Psoas muscle (tissue), 8 donors: ENCODE data around the gene MAP3K4. TPM values are rescaled to one million over a fixed set of nuclear protein-coding genes. Genes with fewer than 3 reads are reported as not detected.

ENCODE experiments used
- ATAC-seq, 4 donors: fragments of 200-7000 bp; cut with Tn5 transposase; one replicate each; pipeline ENCODE4 v1.9.1; 2020; ENCODE audit warnings: moderate library complexity in 3 of 4, mild to moderate bottlenecking in 2 of 4
- DNase-seq, 2 donors: peaks; one replicate each; pipeline ENCODE4 v3.0.0-alpha.2; 2020
- H3K27ac ChIP-seq: fragments of 200-600 bp; one replicate; pipeline ENCODE4 v1.8.0; 2022
- H3K27me3 ChIP-seq, 3 donors: fragments of 200-600 bp in 1 of 3; one replicate each; pipeline versions ENCODE4 v1.6.1 to v1.8.0; 2013 to 2022; ENCODE audit warnings: low read length in 2 of 3, mild to moderate bottlenecking in 2 of 3, moderate library complexity in 1 of 3; ENCODE audit not compliant: insufficient read depth in 3 of 3
- H3K36me3 ChIP-seq, 2 donors: fragments of 200-600 bp in 1 of 2; one replicate each; pipeline versions ENCODE4 v1.6.1 to v1.8.0; 2013 to 2022; ENCODE audit warnings: low read depth in 1 of 2, mild to moderate bottlenecking in 1 of 2, moderate library complexity in 1 of 2; ENCODE audit not compliant: insufficient read depth in 1 of 2
- H3K4me1 ChIP-seq: fragments of 200-600 bp; one replicate; pipeline ENCODE4 v1.8.0; 2022
- H3K4me3 ChIP-seq: fragments of 200-600 bp; one replicate; pipeline ENCODE4 v1.8.0; 2022; ENCODE audit warnings: mild to moderate bottlenecking
- H3K9me3 ChIP-seq: fragments of 200-600 bp; one replicate; pipeline ENCODE4 v1.8.0; 2022
- WGBS, 3 donors: extraction: QIAGEN DNeasy Blood & Tissue Kit; methylation state at CpG; one replicate each; pipeline versions ENCODE4 v1.1.6 to v1.1.7; 2013; 5-methylcytosine and 5-hydroxymethylcytosine counted together
- intact Hi-C, 2 donors: fragments of 100-400 bp; cut with DNase I; formaldehyde crosslinking; loops; one replicate each; pipeline versions ENCODE4 v1.11.0 to v1.14.2; 2022
- polyA plus RNA-seq, 3 donors: library from polyadenylated mRNA; stranded (reverse); fragments of 200-250 nt; gene quantifications; one replicate each; pipeline ENCODE4 v1.2.3, GENCODE V29; 2013
- total RNA-seq, 4 donors: library from RNA; stranded (reverse); fragmentation: NEBNext Ultra II Directional in 2 of 4; extraction: Animal tissue kit (Norgen Biotek cat#: 25700) in 2 of 4; gene quantifications; one replicate each; pipeline versions ENCODE4 v1.2.1 to v1.2.4, GENCODE V29; 2021 to 2023
- TF ChIP-seq, protein P1 (sequence below): fragments of 200-600 bp; IDR thresholded peaks from one replicate; pipeline ENCODE4 v1.8.0; 2022; ENCODE audit warnings: antibody characterized with exemption
- donor health status: healthy with polysubstance abuse.
- donor health status: DM: no; HTN: no; CAD: no; lungs with moderate emphysema.
- donor health status: Bipolar disorder and iron deficiency.
- donor health status: healthy.
- donor health status: DM: yes; HTN: yes; CAD: no.
- donor health status: DM: no; HTN: no; CAD: no.
- donor health status: DM: no; HTN: no; CAD: no.
- donor health status: DM: yes; HTN: yes; CAD: no.

Gene MAP3K4
- total and polyA plus RNA-seq, 7 donors = 13.5 to 45.8 (median 19.4) TPM

DNA sequence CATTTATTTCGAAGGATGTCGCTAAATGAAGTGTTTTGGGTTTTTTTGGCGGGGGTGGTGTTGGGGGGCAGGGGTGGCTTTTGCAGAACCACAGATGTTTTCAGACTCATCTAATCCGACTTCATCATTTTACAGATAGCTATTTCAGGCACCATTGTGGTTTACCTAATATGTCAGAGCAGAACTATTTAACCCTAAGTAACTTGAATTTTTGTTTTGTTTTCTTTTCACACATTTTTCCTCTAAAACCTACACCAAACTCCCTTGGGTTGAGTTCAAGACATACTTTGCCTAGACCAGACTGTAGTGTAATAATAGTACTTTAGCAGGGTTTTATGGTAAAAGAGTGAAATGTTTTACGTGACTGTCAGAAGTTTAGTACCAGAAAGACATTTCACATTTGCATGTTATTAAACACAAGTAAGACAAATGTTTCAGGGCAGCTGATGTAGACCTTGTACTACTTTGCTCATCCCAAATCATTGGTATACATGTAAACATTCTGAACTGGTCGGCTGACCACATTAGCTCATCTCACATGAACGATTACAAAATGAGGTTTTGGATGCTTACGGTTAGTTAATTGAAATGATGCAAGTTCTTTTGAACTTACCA, 37.7 kb downstream of the MAP3K4 start:
- 69 to 83% (median 72%) methylated on average over 8 of the region's 8 CpGs for WGBS, 3 donors
- TF ChIP-seq, protein P1, sequence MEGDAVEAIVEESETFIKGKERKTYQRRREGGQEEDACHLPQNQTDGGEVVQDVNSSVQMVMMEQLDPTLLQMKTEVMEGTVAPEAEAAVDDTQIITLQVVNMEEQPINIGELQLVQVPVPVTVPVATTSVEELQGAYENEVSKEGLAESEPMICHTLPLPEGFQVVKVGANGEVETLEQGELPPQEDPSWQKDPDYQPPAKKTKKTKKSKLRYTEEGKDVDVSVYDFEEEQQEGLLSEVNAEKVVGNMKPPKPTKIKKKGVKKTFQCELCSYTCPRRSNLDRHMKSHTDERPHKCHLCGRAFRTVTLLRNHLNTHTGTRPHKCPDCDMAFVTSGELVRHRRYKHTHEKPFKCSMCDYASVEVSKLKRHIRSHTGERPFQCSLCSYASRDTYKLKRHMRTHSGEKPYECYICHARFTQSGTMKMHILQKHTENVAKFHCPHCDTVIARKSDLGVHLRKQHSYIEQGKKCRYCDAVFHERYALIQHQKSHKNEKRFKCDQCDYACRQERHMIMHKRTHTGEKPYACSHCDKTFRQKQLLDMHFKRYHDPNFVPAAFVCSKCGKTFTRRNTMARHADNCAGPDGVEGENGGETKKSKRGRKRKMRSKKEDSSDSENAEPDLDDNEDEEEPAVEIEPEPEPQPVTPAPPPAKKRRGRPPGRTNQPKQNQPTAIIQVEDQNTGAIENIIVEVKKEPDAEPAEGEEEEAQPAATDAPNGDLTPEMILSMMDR = no peak

DNA sequence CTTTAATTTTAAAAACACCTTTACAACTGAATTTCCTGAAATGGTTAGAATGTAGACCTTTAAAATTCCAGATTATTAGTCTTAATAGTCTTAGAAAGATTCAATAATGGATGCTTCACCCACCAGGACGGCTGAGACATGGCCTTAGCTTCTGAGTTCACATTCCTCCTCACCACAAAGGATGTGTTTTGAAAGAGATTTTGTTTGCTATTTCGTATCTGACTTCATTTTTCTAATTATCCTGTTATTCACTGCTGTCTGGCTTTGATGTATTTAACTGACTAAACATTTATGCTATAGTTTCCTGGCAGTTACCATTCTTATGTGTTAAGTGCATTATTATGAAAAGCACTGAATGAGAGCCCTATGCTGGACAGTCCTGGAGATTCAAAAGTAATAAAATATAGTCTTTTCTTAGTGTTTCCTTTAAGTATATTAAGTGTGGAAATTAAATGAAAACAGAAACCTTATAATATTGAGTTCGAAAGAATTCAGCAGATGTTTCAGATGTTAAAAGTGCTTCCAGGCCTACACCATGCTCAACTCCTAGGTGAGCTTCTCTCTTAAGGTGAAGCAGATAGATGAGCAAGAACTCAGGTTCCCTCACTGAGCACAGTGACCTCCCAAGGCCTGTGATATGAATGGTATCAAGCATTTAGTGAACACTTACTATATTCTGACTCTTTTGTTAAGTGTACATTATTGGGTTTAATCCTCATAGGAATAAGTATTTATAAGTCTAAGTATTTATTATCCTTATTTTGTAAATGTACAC, 40.3 kb downstream of the MAP3K4 start:
- H3K27ac ChIP-seq = no peak overlapping the region
- no peaks in the 10 kb centered on the region for H3K27me3 ChIP-seq
- no peaks in the 10 kb centered on the region for H3K9me3 ChIP-seq
- WGBS, 3 donors = 78 to 81% (median 81%) methylated on average over 3 of the region's 3 CpGs
- peaks cover 28% of the 10 kb centered on the region for H3K4me1 ChIP-seq
- TF ChIP-seq, protein P1 = no peak
- H3K4me3 ChIP-seq = no peak overlapping the region
- intact Hi-C loops = no loop called here
- peaks cover 0 to 18% of the 10 kb centered on the region in 2 donors for H3K36me3 ChIP-seq
- DNase-seq = no peak
- no peak for ATAC-seq

More for the DNA sequence above, 37.7 kb downstream of the MAP3K4 start:
- H3K9me3 ChIP-seq = no peaks in the 10 kb centered on the region
- intact Hi-C loops = no loop called here
- no peaks in the 10 kb centered on the region for H3K27me3 ChIP-seq
- DNase-seq (no peak), ATAC-seq (no peak)
- no peak overlapping the region for H3K27ac ChIP-seq
- H3K4me1 ChIP-seq = peaks cover 28% of the 10 kb centered on the region
- H3K36me3 ChIP-seq = peaks cover 0 to under 1% of the 10 kb centered on the region in 2 donors
- no peak overlapping the region for H3K4me3 ChIP-seq

DNA sequence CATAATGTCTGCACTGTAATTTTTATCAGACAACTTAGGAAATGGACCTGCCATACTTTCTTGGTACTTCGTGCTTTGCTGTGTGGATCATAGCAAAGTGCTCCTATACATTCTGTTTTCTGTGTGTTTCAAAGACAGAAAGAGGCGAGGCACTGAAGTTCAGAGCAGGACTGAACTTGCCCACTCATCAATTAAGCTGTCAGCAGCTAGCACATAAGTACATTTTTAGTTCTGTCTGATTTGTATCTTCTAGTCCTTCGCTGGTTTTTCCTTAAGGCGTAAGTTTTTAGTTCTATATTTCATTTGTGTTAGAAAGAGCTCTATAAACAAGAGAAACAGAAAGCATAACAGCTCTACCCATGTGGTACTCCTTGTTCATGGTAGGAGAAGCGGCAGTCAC, 42.1 kb downstream of the MAP3K4 start:
- ATAC-seq (no peak), DNase-seq (no peak)
- TF ChIP-seq, protein P1 = no peak
- 87 to 91% (median 90%) methylated on average over 5 of the region's 5 CpGs for WGBS, 3 donors
- Histone ChIP-seq H3K4me3 (no peak overlapping the region), H3K36me3 (peaks cover 0 to 20% of the 10 kb centered on the region in 2 donors), H3K9me3 (no peaks in the 10 kb centered on the region), H3K27ac (no peak overlapping the region), H3K27me3 (no peaks in the 10 kb centered on the region), H3K4me1 (peaks cover 33% of the 10 kb centered on the region)
- intact Hi-C loops = no loop called here

DNA sequence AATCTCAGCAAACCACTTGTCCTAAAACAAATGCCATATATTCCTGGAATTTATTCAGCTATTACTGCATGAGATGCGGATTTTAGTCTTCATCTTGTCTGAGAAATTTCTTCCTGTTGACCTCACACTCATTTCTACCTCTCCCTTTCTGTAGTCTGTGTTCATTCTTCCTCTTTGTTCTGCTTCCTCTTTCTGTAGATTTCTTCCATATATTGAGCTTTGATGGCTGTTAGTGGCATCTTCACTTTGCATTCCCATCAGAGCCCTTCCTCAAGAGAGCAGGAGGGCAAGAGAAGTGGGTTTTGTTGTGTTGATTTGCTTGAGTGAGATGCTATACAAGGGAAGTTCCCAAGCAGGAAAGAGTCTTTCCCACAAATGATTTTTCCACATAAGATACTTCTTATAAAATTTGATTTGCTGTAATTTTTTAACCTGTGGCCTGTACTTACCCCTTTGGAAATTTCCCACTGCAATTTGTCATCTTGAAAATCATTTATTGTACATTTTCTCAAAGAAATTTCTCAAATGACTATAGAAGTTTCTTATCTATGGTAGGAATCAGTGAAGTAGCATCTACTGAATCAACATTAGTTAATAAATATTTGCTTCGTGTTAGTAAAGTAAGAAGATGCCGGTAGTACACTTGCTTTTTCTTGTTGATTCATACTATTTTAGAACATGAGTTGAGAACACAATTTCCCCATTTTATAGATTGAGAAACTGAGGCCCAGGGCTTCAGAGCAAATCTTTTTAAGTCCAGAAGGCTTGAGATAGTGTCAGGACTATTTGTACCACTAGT, 43.8 kb downstream of the MAP3K4 start:
- H3K36me3 ChIP-seq = peaks cover 0 to 20% of the 10 kb centered on the region in 2 donors
- H3K4me3 ChIP-seq = no peak overlapping the region
- no peaks in the 10 kb centered on the region for H3K9me3 ChIP-seq
- no peaks in the 10 kb centered on the region for H3K27me3 ChIP-seq
- H3K4me1 ChIP-seq = peaks cover 24% of the 10 kb centered on the region
- TF ChIP-seq, protein P1 = no peak
- DNase-seq (no peak), ATAC-seq (no peak)
- H3K27ac ChIP-seq = no peak overlapping the region
- intact Hi-C loops = no loop called here
- WGBS, 3 donors = 94 to 95% (median 95%) methylated on average over 3 of the region's 3 CpGs
